ENCODE data around the gene MAP1A. TPM values are rescaled to one million over a fixed set of nuclear protein-coding genes. Genes with fewer than 3 reads are reported as not detected.
"Not testable (repeated sequence)": the region's sequence is repeated elsewhere in the genome, so short reads cannot be mapped to it uniquely, and the experiment has no call there.

The MAP1A gene
- total RNA-seq, 2 donors from 2014 or later = 1.9 to 7.4 TPM

DNA sequence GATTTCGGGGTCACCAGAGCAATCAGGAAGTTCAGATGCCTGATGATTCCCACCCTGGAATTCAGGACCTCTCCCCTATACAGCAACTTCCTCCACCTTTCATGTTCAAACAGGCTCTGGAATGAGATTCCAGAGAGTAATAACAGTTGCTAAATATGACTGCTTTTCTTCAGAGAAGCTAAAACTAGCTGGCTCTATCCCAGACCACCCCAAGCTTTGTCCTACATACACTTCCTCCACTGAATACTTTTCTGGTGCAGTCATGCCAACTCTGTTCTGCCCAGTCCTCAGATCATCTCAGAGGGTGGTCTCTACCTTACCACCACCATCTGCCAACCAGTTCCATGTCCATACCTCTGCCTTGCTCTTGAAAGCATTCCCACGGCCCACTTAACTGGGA, 49.2 kb downstream of the MAP1A start:
- ATAC-seq; DNase-seq; intact Hi-C loops (cut with DNase I, micrococcal nuclease): not testable (repeated sequence)

DNA sequence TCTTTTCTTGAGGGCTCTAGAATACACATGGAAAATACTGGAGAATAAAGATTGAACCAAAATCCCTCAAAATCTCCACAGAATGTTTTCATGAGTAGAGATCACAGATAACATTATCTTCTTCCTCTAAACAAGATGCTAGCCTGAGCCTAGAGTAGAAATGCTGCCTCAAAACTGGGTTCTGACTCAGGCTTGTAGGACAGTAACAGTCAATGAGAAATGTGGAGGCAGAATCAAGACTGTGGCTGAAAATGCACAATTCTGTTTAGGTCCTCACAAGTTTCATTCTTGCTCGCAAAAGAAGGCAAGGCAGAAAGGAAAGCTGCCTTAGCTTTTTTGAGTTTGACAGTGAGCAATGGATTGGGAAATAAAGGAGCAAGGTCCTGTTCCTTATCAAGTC, 57.2 kb downstream of the MAP1A start:
- intact Hi-C loops (cut with DNase I, micrococcal nuclease); ATAC-seq; DNase-seq: not testable (repeated sequence)

Other genes starting within 250 kb of the MAP1A start
- gene TGM7, start 215.4 kb upstream of the MAP1A start, total RNA-seq = not detected
- gene LCMT2, start 187.0 kb upstream of the MAP1A start, total RNA-seq = 1 to 10 TPM; 5.3 to 6.3 TPM
- gene ZSCAN29, start 146.6 kb upstream of the MAP1A start, total RNA-seq = 10 to 100 TPM; 28.6 to 29.6 TPM
- 10 to 100 TPM; 18.6 to 23.7 TPM for gene TUBGCP4, start 146.5 kb upstream of the MAP1A start, total RNA-seq
- 10 to 100 TPM; 26.9 to 32.0 TPM for gene TP53BP1, start 24.5 kb upstream of the MAP1A start, total RNA-seq
- gene PPIP5K1, start 72.6 kb downstream of the MAP1A start, total RNA-seq = 100 to 1,000 TPM in 1 of 2 donors, 10 to 100 TPM in 1; 91.1 to 139 TPM
- 100 to 1,000 TPM; 168 to 277 TPM for gene CKMT1B, start 76.4 kb downstream of the MAP1A start, total RNA-seq
- gene STRC, start 101.2 kb downstream of the MAP1A start, total RNA-seq = 1 to 10 TPM in 1 of 2 donors, under 1 TPM in 1; 0.67 to 1.4 TPM
- gene CATSPER2, start 131.2 kb downstream of the MAP1A start, total RNA-seq = 10 to 100 TPM in 1 of 2 donors, 1 to 10 TPM in 1; 9.0 to 11.8 TPM
- gene CKMT1A, start 176.3 kb downstream of the MAP1A start, total RNA-seq = 100 to 1,000 TPM; 162 to 229 TPM
- 100 to 1,000 TPM; 329 to 412 TPM for gene PDIA3, start 228.8 kb downstream of the MAP1A start, total RNA-seq

All from left colon (tissue), 2 donors.